DMS 273 treated with DMSO at 0.1 percent for 48 hours (cell line): ENCODE results near the gene CELA3B.
"Not testable (repeated sequence)": the region's sequence is repeated elsewhere in the genome, so short reads cannot be mapped to it uniquely, and the experiment has no call there.

Experiments used
- DNase-seq: peaks from one replicate; lab custom pipeline; 2025; lab: John Stamatoyannopoulos, UW

Gene CELA3B

GRCh38 chr1:21980515-21981220, 3.8 kb downstream of the CELA3B start:
- DNase-seq: not testable (repeated sequence)

GRCh38 chr1:21981253-21981652, 4.4 kb downstream of the CELA3B start:
- DNase-seq: not testable (repeated sequence)

- not testable (repeated sequence) for DNase-seq
Observed at GRCh38 chr1:21982122-21982521, 5.3 kb downstream of the CELA3B start.

GRCh38 chr1:21983539-21983938, 6.7 kb downstream of the CELA3B start:
- DNase-seq: not testable (repeated sequence)

GRCh38 chr1:21985893-21986292, 9.1 kb downstream of the CELA3B start:
- DNase-seq: not testable (repeated sequence)

- DNase-seq: not testable (repeated sequence)
Observed at GRCh38 chr1:21986386-21986785, 9.6 kb downstream of the CELA3B start.

- not testable (repeated sequence) for DNase-seq
Observed at GRCh38 chr1:21989672-21990393, 13.0 kb downstream of the CELA3B start.

- not testable (repeated sequence) for DNase-seq
Observed at GRCh38 chr1:21992186-21992585, 15.4 kb downstream of the CELA3B start.

- not testable (repeated sequence) for DNase-seq
Observed at GRCh38 chr1:21994716-21995115, 17.9 kb downstream of the CELA3B start.

GRCh38 chr1:21996663-21996970, 19.8 kb downstream of the CELA3B start:
- DNase-seq: not testable (repeated sequence)

- DNase-seq: not testable (repeated sequence)
Observed at GRCh38 chr1:21997891-21998623, 21.2 kb downstream of the CELA3B start.

- DNase-seq: not testable (repeated sequence)
Observed at GRCh38 chr1:21998624-21999294, 21.9 kb downstream of the CELA3B start.

GRCh38 chr1:21999645-22000044, 22.8 kb downstream of the CELA3B start:
- DNase-seq: peak; percentile 73

GRCh38 chr1:22001409-22001808, 24.6 kb downstream of the CELA3B start, which contains the start of gene CELA3A:
Gene CELA3A (plus strand): TSS chr1:22001657. CDS start chr1:22001675, 18 bp downstream.
- no peak for DNase-seq

GRCh38 chr1:22002461-22002860, 25.6 kb downstream of the CELA3B start:
- not testable (repeated sequence) for DNase-seq

- DNase-seq: not testable (repeated sequence)
Observed at GRCh38 chr1:22002875-22003274, 26.1 kb downstream of the CELA3B start.

GRCh38 chr1:22003959-22004358, 27.1 kb downstream of the CELA3B start:
- not testable (repeated sequence) for DNase-seq

GRCh38 chr1:22005261-22006149, 28.7 kb downstream of the CELA3B start:
- DNase-seq: not testable (repeated sequence)

- not testable (repeated sequence) for DNase-seq
Observed at GRCh38 chr1:22006736-22007135, 29.9 kb downstream of the CELA3B start.

- DNase-seq: not testable (repeated sequence)
Observed at GRCh38 chr1:22007262-22007661, 30.4 kb downstream of the CELA3B start.

GRCh38 chr1:22009566-22009965, 32.7 kb downstream of the CELA3B start:
- DNase-seq: not testable (repeated sequence)
